Transverse colon (tissue), 4 donors: ENCODE data around the gene PAF1.

Experiments used
- CTCF ChIP-seq, 5 experiments: fragments of 200-600 bp in 3 of 5; fragments of 450-650 bp in 2 of 5; sonication (generic) in 3 of 5; IDR thresholded peaks; 1 replicate in 2 of 5; 2 replicates in 3 of 5; pipeline ENCODE4 v1.5.1; 2016 to 2017; ENCODE audit warnings: antibody characterized with exemption in 5 of 5, inconsistent platforms in 3 of 5, mild to moderate bottlenecking in 2 of 5, moderate library complexity in 1 of 5
- POLR2AphosphoS5 ChIP-seq, 3 donors: sonication (generic); formaldehyde crosslinking; IDR thresholded peaks; one replicate each; pipeline ENCODE4 v1.6.1; 2016; ENCODE audit warnings: antibody characterized with exemption in 3 of 3

DNA sequence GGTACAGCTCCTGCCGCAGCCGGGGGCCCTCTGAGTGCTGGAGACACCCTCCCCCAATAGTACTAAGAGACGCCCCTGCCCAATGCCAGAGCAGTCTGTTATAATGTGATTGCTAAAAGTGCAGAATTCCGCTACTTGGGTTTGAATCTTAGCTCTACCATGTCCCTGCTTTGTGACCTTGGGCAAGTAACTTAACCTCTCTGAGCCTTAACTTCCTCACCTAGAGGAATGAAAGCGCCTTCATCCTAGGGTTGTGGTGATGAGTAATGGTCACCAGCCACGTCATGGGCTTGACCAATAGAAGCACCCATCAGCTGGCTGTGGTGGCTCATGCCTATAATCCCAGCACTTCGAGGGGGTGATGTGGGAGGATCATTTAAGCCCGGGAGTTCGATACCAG is 28.1 kb upstream of the PAF1 start:
- TF ChIP-seq POLR2AphosphoS5 (IDR thresholded peaks at IDR 0.05) (no peak), CTCF (IDR thresholded peaks at IDR 0.05) (no peak)
